HL-60/S4 treated with phorbol 12-myristate 13-acetate at 8.2 ng/mL for 4 days and 3 days (cell line): ENCODE measurements around the gene CDC6.

Experiments used
- in situ Hi-C: fragments of 300-500 bp; cut with MboI; formaldehyde crosslinking; loops from 2 replicates; pipeline ENCODE4 v1.15.0; 2022; ENCODE audit warnings: low sequenced_read_pairs

CDC6 gene

GRCh38 chr17:40286473-40286872 lies 1.2 kb upstream of the CDC6 start:
- in situ Hi-C loops, result loop anchor here (25.0 kb wide), 1 partner anchor 274 kb away; the partner anchor contains the start of gene CSF3

GRCh38 chr17:40287159-40287493 lies 553 bp upstream of the CDC6 start:
- in situ Hi-C loops, result loop anchor here (25.0 kb wide), 1 partner anchor 275 kb away; the partner anchor contains the start of gene CSF3

- in situ Hi-C loops, result loop anchor here (25.0 kb wide), 1 partner anchor 278 kb away; the partner anchor contains the start of gene CSF3
Observed at GRCh38 chr17:40290629-40291280, 3.1 kb downstream of the CDC6 start.

GRCh38 chr17:40291281-40291664 lies 3.6 kb downstream of the CDC6 start:
- in situ Hi-C loops, result loop anchor here (25.0 kb wide), 1 partner anchor 279 kb away; the partner anchor contains the start of gene CSF3

GRCh38 chr17:40293363-40293762 lies 5.7 kb downstream of the CDC6 start:
- in situ Hi-C loops, result loop anchor here (25.0 kb wide), 1 partner anchor 281 kb away; the partner anchor contains the start of gene CSF3

GRCh38 chr17:40295488-40296436 lies 8.1 kb downstream of the CDC6 start:
- in situ Hi-C loops, result loop anchor here (25.0 kb wide), 1 partner anchor 283 kb away; the partner anchor contains the start of gene CSF3

GRCh38 chr17:40297511-40297910 lies 9.8 kb downstream of the CDC6 start:
- in situ Hi-C loops, result loop anchor here (25.0 kb wide), 1 partner anchor 285 kb away; the partner anchor contains the start of gene CSF3

GRCh38 chr17:40298726-40299125 lies 11.0 kb downstream of the CDC6 start:
- in situ Hi-C loops, result loop anchor here (25.0 kb wide), 1 partner anchor 286 kb away; the partner anchor contains the start of gene CSF3

GRCh38 chr17:40299159-40299757 lies 11.6 kb downstream of the CDC6 start:
- in situ Hi-C loops, result loop anchor here (25.0 kb wide), 1 partner anchor 287 kb away; the partner anchor contains the start of gene CSF3

GRCh38 chr17:40301315-40301714 lies 13.6 kb downstream of the CDC6 start:
- in situ Hi-C loops, result loop anchor here (5.0 kb wide), 1 partner anchor 51 kb away; no protein-coding TSS in a partner anchor

- in situ Hi-C loops, result loop anchor here (5.0 kb wide), 1 partner anchor 49 kb away; no protein-coding TSS in a partner anchor
Observed at GRCh38 chr17:40303009-40303657, 15.5 kb downstream of the CDC6 start.

GRCh38 chr17:40303708-40304551 lies 16.3 kb downstream of the CDC6 start:
- in situ Hi-C loops, result loop anchor here (5.0 kb wide), 1 partner anchor 48 kb away; no protein-coding TSS in a partner anchor

GRCh38 chr17:40304552-40304863 lies 16.8 kb downstream of the CDC6 start:
- in situ Hi-C loops, result loop anchor here (5.0 kb wide), 1 partner anchor 48 kb away; no protein-coding TSS in a partner anchor

- in situ Hi-C loops, result loop anchor here (5.0 kb wide), 1 partner anchor 47 kb away; no protein-coding TSS in a partner anchor
Observed at GRCh38 chr17:40304866-40305265, 17.2 kb downstream of the CDC6 start.

- in situ Hi-C loops, result no loop called here
Observed at GRCh38 chr17:40306395-40306794, 18.7 kb downstream of the CDC6 start.

GRCh38 chr17:40307001-40307730 lies 19.5 kb downstream of the CDC6 start:
- in situ Hi-C loops, result no loop called here

- in situ Hi-C loops, result no loop called here
Observed at GRCh38 chr17:40307740-40308239, 20.1 kb downstream of the CDC6 start.
